Psoas muscle (tissue), 8 donors: ENCODE measurements around the gene C1orf198. TPM values are rescaled to one million over a fixed set of nuclear protein-coding genes. Genes with fewer than 3 reads are reported as not detected.

Experiments used
- ATAC-seq, 4 donors: fragments of 200-7000 bp; cut with Tn5 transposase; one replicate each; pipeline ENCODE4 v1.9.1; 2020; ENCODE audit warnings: moderate library complexity in 3 of 4, mild to moderate bottlenecking in 2 of 4
- DNase-seq, 2 donors: peaks; one replicate each; pipeline ENCODE4 v3.0.0-alpha.2; 2020
- H3K27ac ChIP-seq: fragments of 200-600 bp; one replicate; pipeline ENCODE4 v1.8.0; 2022
- H3K27me3 ChIP-seq, 3 donors: fragments of 200-600 bp in 1 of 3; one replicate each; pipeline versions ENCODE4 v1.6.1 to v1.8.0; 2013 to 2022; ENCODE audit warnings: low read length in 2 of 3, mild to moderate bottlenecking in 2 of 3, moderate library complexity in 1 of 3; ENCODE audit not compliant: insufficient read depth in 3 of 3
- H3K36me3 ChIP-seq, 2 donors: fragments of 200-600 bp in 1 of 2; one replicate each; pipeline versions ENCODE4 v1.6.1 to v1.8.0; 2013 to 2022; ENCODE audit warnings: low read depth in 1 of 2, mild to moderate bottlenecking in 1 of 2, moderate library complexity in 1 of 2; ENCODE audit not compliant: insufficient read depth in 1 of 2
- H3K4me1 ChIP-seq: fragments of 200-600 bp; one replicate; pipeline ENCODE4 v1.8.0; 2022
- H3K4me3 ChIP-seq: fragments of 200-600 bp; one replicate; pipeline ENCODE4 v1.8.0; 2022; ENCODE audit warnings: mild to moderate bottlenecking
- H3K9me3 ChIP-seq: fragments of 200-600 bp; one replicate; pipeline ENCODE4 v1.8.0; 2022
- WGBS, 3 donors: extraction: QIAGEN DNeasy Blood & Tissue Kit; methylation state at CpG; one replicate each; pipeline versions ENCODE4 v1.1.6 to v1.1.7; 2013; 5-methylcytosine and 5-hydroxymethylcytosine counted together
- intact Hi-C, 2 donors: fragments of 100-400 bp; cut with DNase I; formaldehyde crosslinking; loops; one replicate each; pipeline versions ENCODE4 v1.11.0 to v1.14.2; 2022
- polyA plus RNA-seq, 3 donors: library from polyadenylated mRNA; stranded (reverse); fragments of 200-250 nt; gene quantifications; one replicate each; pipeline ENCODE4 v1.2.3, GENCODE V29; 2013
- total RNA-seq, 4 donors: library from RNA; stranded (reverse); fragmentation: NEBNext Ultra II Directional in 2 of 4; extraction: Animal tissue kit (Norgen Biotek cat#: 25700) in 2 of 4; gene quantifications; one replicate each; pipeline versions ENCODE4 v1.2.1 to v1.2.4, GENCODE V29; 2021 to 2023
- TF ChIP-seq, protein P1 (sequence below): fragments of 200-600 bp; IDR thresholded peaks from one replicate; pipeline ENCODE4 v1.8.0; 2022; ENCODE audit warnings: antibody characterized with exemption
- donor health status: healthy with polysubstance abuse.
- donor health status: DM: no; HTN: no; CAD: no; lungs with moderate emphysema.
- donor health status: Bipolar disorder and iron deficiency.
- donor health status: healthy.
- donor health status: DM: yes; HTN: yes; CAD: no.
- donor health status: DM: no; HTN: no; CAD: no.
- donor health status: DM: no; HTN: no; CAD: no.
- donor health status: DM: yes; HTN: yes; CAD: no.

Gene C1orf198
- total and polyA plus RNA-seq, 7 donors, result 32.0 to 122 (median 81.8) TPM

DNA sequence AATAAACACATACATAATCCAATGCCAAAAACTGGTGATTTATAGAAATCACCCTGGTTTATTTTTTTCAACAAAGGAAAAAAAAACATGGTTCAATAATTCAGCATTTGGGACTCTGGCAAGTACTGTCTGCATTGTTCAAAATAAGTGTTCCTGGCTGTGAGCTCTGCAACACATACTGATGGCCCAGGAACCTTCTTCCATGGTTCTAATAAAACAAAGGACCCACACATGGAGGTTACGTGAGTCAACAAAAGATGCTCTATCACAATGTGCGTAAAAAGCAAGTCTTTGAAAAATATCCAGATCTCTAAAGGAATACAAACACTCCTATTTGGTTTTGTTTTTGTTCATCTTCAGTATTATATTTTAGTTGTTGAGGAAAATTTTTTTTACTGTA, 37.9 kb upstream of the C1orf198 start:
- Histone ChIP-seq H3K27ac (no peak overlapping the region), H3K27me3 (no peaks in the 10 kb centered on the region), H3K4me1 (peaks cover 16% of the 10 kb centered on the region), H3K4me3 (no peak overlapping the region), H3K9me3 (no peaks in the 10 kb centered on the region), H3K36me3 (peaks cover 2 to 55% of the 10 kb centered on the region in 2 donors)
- no peak for ATAC-seq
- intact Hi-C loops, result no loop called here
- 83 to 90% (median 88%) methylated on average over 2 of the region's 2 CpGs for WGBS, 3 donors
- TF ChIP-seq, protein P1, sequence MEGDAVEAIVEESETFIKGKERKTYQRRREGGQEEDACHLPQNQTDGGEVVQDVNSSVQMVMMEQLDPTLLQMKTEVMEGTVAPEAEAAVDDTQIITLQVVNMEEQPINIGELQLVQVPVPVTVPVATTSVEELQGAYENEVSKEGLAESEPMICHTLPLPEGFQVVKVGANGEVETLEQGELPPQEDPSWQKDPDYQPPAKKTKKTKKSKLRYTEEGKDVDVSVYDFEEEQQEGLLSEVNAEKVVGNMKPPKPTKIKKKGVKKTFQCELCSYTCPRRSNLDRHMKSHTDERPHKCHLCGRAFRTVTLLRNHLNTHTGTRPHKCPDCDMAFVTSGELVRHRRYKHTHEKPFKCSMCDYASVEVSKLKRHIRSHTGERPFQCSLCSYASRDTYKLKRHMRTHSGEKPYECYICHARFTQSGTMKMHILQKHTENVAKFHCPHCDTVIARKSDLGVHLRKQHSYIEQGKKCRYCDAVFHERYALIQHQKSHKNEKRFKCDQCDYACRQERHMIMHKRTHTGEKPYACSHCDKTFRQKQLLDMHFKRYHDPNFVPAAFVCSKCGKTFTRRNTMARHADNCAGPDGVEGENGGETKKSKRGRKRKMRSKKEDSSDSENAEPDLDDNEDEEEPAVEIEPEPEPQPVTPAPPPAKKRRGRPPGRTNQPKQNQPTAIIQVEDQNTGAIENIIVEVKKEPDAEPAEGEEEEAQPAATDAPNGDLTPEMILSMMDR, result no peak
- no peak for DNase-seq

DNA sequence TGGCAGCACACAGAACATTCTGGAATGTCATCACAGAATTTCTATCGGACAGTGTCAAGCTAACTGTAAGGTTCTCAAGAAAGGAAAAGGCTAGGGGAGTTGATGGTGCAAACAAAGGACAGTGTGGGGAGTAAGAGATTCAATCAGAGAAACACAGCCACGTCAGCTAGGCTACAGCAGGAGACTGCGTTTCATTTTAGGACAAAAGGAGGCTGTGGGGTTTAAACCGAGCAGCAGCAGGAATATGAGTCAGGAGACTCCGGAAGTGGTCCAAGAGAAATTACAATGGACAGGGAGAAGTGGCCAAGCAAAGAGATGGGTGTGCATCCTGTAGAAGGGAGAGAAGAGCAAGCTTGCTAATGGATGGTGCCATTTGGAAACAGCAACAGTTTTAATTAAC, 37.4 kb upstream of the C1orf198 start:
- intact Hi-C loops, result no loop called here
- ATAC-seq (no peak), DNase-seq (no peak)
- no peaks in the 10 kb centered on the region for H3K27me3 ChIP-seq
- no peaks in the 10 kb centered on the region for H3K9me3 ChIP-seq
- no peak overlapping the region for H3K27ac ChIP-seq
- TF ChIP-seq, protein P1, result no peak
- peaks cover 2 to 55% of the 10 kb centered on the region in 2 donors for H3K36me3 ChIP-seq
- no peak overlapping the region for H3K4me3 ChIP-seq
- H3K4me1 ChIP-seq, result peaks cover 11% of the 10 kb centered on the region
- WGBS, 3 donors, result 55 to 69% (median 66%) methylated on average over 5 of the region's 5 CpGs

DNA sequence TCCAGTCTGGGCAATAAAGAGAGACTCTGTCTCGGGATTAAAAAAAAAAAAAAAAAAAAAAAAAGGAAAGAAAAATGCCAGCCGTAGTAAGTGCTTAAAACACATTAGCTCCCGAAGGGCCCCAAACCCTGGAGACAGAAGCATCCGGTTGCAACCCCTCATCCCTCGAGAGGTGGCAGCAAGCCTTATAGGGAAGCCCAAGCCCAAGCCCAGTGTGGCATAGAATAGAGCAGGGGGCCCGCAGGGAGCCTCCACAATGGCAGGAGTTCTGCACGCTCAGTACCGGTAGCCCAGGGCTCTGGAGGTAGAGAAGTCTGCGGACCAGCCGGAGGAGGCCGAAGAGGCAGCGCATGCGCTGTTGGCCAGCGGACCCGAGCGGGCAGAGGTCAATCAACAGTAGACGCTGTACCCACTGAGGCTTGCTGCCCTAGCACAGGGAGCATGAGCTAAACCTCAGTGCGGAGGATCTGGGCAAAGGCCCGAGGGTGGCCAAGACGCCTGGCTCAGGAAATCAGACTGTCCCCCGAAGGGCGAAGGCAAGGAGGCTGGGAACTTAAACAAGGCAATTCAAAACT, 34.1 kb upstream of the C1orf198 start:
- Histone ChIP-seq H3K27me3 (no peaks in the 10 kb centered on the region), H3K36me3 (peaks cover 2 to 27% of the 10 kb centered on the region in 2 donors), H3K9me3 (no peaks in the 10 kb centered on the region), H3K4me1 (no peaks in the 10 kb centered on the region), H3K27ac (no peak overlapping the region), H3K4me3 (no peak overlapping the region)
- WGBS, 3 donors, result 95 to 97% (median 96%) methylated on average over 21 to 22 of the region's 22 CpGs
- ATAC-seq, result no peak
- TF ChIP-seq, protein P1, result no peak
- intact Hi-C loops, result no loop called here
- no peak for DNase-seq

GRCh38 chr1:230901671-230902070, 33.4 kb upstream of the C1orf198 start:
- WGBS, 3 donors, result 91 to 95% (median 92%) methylated on average over 6 of the region's 6 CpGs
- H3K27ac ChIP-seq, result no peak overlapping the region
- intact Hi-C loops, result no loop called here

More at GRCh38 chr1:230901671-230902070, 33.4 kb upstream of the C1orf198 start:
- no peaks in the 10 kb centered on the region for H3K27me3 ChIP-seq
- DNase-seq (no peak), ATAC-seq (no peak)
- no peaks in the 10 kb centered on the region for H3K9me3 ChIP-seq
- H3K4me1 ChIP-seq, result no peaks in the 10 kb centered on the region
- no peak overlapping the region for H3K4me3 ChIP-seq
- H3K36me3 ChIP-seq, result peaks cover 0 to 19% of the 10 kb centered on the region in 2 donors
- TF ChIP-seq, protein P1, result no peak
